OCI-LY1 (cell line): ENCODE results near the gene GFER.
"Not testable (repeated sequence)": the region's sequence is repeated elsewhere in the genome, so short reads cannot be mapped to it uniquely, and the experiment has no call there.

Experiments used
- H2AFZ ChIP-seq: fragments of 200-600 bp; sonication (generic), shearing (Covaris generic); 2 replicates; pipeline ENCODE4 v1.6.0; 2014; ENCODE audit warnings: antibody characterized with exemption, mild to moderate bottlenecking, low read length
- H3F3A ChIP-seq: fragments of 200-600 bp; sonication (generic), shearing (Covaris generic); 2 replicates; pipeline ENCODE4 v1.6.0; 2014; ENCODE audit warnings: mild to moderate bottlenecking, antibody characterized with exemption, low read length, moderate library complexity; ENCODE audit not compliant: insufficient read depth
- H3K27ac ChIP-seq: fragments of 200-600 bp; sonication (generic); 2 replicates; pipeline ENCODE4 v1.5.1; 2014; ENCODE audit warnings: low read length, mixed run types, mild to moderate bottlenecking, low read depth; ENCODE audit not compliant: poor library complexity, severe bottlenecking
- H3K27me3 ChIP-seq: fragments of 200-600 bp; sonication (generic); 2 replicates; pipeline ENCODE4 v1.6.0; 2014; ENCODE audit warnings: antibody characterized with exemption, mild to moderate bottlenecking, low read length, moderate library complexity; ENCODE audit not compliant: insufficient read depth
- H3K36me3 ChIP-seq: fragments of 200-600 bp; sonication (generic); 2 replicates; pipeline ENCODE4 v1.6.1; 2014; ENCODE audit warnings: mild to moderate bottlenecking, antibody characterized with exemption, low read length, moderate library complexity, mixed read lengths; ENCODE audit not compliant: insufficient read depth
- H3K4me1 ChIP-seq: fragments of 200-600 bp; sonication (generic); 2 replicates; pipeline ENCODE4 v1.5.1; 2014; ENCODE audit warnings: mild to moderate bottlenecking, low read length, moderate library complexity; ENCODE audit not compliant: insufficient read depth, severe bottlenecking
- H3K4me2 ChIP-seq: fragments of 200-600 bp; sonication (generic), shearing (Covaris generic); 2 replicates; pipeline ENCODE4 v1.6.1; 2014; ENCODE audit warnings: low read length
- H3K4me3 ChIP-seq: fragments of 200-600 bp; sonication (generic); 2 replicates; pipeline ENCODE4 v1.5.1; 2014; ENCODE audit warnings: low read length, low read depth, mild to moderate bottlenecking, mixed read lengths; ENCODE audit not compliant: poor library complexity, severe bottlenecking
- H3K79me2 ChIP-seq: fragments of 200-600 bp; shearing (Covaris generic); 2 replicates; pipeline ENCODE4 v1.6.1; 2016; ENCODE audit warnings: mixed run types, low read length, mixed read lengths; ENCODE audit not compliant: insufficient read depth
- H3K9ac ChIP-seq: fragments of 200-600 bp; sonication (generic), shearing (Covaris generic); 2 replicates; pipeline ENCODE4 v1.6.1; 2014; ENCODE audit warnings: mild to moderate bottlenecking, low read length, mixed read lengths
- H3K9me2 ChIP-seq: fragments of 200-600 bp; sonication (generic), shearing (Covaris generic); 2 replicates; pipeline ENCODE4 v1.6.1; 2014; ENCODE audit warnings: low read depth, mild to moderate bottlenecking, low read length, mixed read lengths
- H3K9me3 ChIP-seq: fragments of 200-600 bp; shearing (Covaris generic); 2 replicates; pipeline ENCODE4 v1.6.1; 2014; ENCODE audit warnings: low read length, mixed read lengths
- H4K20me1 ChIP-seq: fragments of 200-600 bp; sonication (generic), shearing (Covaris generic); 2 replicates; pipeline ENCODE4 v1.6.0; 2016; ENCODE audit warnings: mild to moderate bottlenecking, low read length; ENCODE audit not compliant: insufficient read depth
- EZH2 ChIP-seq: fragments of 200-600 bp; sonication (generic), shearing (Covaris generic); IDR thresholded peaks from 2 replicates; pipeline ENCODE4 v1.8.0; 2017; ENCODE audit warnings: borderline replicate concordance, mixed run types, mild to moderate bottlenecking, antibody characterized with exemption, low read length, moderate library complexity, mixed read lengths
- TF ChIP-seq, protein P1 (sequence below): fragments of 200-600 bp; sonication (generic), shearing (Covaris generic); IDR thresholded peaks from 2 replicates; pipeline ENCODE4 v1.5.1; 2017; ENCODE audit warnings: mild to moderate bottlenecking, antibody characterized with exemption, low read length, moderate library complexity, mixed read lengths

The GFER gene

DNA sequence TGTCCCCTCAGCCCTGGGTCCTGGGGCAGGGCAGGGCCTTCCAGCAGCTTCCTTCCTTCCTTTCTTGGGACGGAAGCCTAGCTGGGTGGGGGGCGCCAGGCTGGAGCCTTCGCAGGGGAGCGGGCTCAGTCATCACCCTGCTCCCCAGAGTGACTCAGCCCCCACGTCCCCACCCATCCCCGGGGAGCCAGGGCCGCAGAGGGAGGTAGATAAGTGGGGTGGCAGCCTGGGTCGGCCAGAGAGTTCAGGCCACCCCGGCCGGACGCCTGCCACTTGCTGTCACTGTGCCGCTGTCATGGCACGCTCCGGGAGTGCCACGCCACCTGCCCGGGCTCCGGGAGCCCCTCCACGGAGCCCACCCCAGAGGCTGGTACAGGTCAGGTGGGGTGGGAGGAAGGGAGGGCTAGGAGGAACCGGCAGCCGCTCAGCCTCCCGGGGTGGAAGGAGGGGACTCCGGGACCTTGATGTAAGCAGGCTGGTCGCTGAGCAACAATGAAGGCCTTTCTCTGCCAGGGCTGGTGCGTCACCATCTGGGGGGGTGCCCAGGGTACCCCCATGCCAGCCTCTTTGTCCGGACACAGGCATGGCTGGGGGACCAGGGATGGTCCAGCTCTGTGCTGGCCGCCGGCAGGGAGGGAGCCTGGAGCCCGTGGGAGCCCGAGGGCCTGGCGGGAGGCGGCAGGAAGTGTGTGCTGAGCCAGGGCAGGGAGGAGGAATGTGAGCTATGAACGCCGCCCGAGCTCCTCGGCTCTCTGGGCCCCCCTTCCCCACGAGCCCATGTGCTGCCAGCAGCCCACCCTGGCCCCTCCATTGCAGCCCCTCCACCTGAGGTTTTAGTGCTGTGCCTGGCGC is 49.3 kb downstream of the GFER start:
- no peak overlapping the region for H3K4me3 ChIP-seq
- no peak overlapping the region for H3K4me2 ChIP-seq
- no peak overlapping the region for H3K27ac ChIP-seq

DNA sequence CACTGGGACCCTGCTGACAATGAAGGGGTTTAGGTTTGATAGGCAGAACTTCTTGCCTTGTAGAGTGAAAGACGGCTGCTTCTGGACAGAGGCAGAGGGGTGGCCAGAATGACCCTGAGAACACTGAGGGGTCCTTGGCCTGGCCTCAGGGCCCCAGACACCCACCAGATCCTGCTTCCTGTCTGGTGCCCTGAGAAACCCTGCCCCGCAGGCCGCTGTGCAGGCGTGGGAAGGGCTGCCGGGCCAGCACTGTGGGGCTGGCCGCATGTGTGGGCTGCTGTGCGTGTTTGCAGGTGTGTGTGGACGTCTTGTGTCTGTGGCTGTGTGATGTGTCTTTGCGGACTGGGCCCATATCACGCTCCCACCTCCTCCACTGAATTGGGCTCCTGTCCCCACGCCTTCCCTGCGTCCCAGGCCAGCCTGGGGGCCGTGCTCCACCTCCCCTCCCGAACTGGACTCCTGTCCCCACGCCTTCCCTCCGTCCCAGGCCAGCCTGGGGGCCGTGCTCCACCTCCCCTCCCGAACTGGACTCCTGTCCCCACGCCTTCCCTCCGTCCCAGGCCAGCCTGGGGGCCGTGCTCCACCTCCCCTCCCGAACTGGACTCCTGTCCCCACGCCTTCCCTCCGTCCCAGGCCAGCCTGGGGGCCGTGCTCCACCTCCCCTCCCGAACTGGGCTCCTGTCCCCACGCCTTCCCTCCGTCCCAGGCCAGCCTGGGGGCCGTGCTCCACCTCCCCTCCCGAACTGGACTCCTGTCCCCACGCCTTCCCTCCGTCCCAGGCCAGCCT is 50.1 kb downstream of the GFER start:
- not testable (repeated sequence) for H3K36me3 ChIP-seq, H3K9ac ChIP-seq, H3K9me3 ChIP-seq, H3K4me2 ChIP-seq, H2AFZ ChIP-seq, H4K20me1 ChIP-seq, H3K4me3 ChIP-seq, H3K79me2 ChIP-seq, H3F3A ChIP-seq, H3K9me2 ChIP-seq, H3K4me1 ChIP-seq, H3K27ac ChIP-seq
- H3K27me3 ChIP-seq: peaks cover 23% of the 10 kb centered on the region

More for the DNA sequence above, 49.3 kb downstream of the GFER start:
- Histone ChIP-seq H3K9ac (no peak overlapping the region), H4K20me1 (no peaks in the 10 kb centered on the region), H3K9me2 (no peaks in the 10 kb centered on the region), H3K36me3 (no peaks in the 10 kb centered on the region), H3F3A (no peaks in the 10 kb centered on the region), H3K27me3 (peaks cover 25% of the 10 kb centered on the region), H3K9me3 (no peaks in the 10 kb centered on the region), H3K4me1 (no peaks in the 10 kb centered on the region), H2AFZ (no peak overlapping the region), H3K79me2 (no peaks in the 10 kb centered on the region)
- TF ChIP-seq, protein P1, sequence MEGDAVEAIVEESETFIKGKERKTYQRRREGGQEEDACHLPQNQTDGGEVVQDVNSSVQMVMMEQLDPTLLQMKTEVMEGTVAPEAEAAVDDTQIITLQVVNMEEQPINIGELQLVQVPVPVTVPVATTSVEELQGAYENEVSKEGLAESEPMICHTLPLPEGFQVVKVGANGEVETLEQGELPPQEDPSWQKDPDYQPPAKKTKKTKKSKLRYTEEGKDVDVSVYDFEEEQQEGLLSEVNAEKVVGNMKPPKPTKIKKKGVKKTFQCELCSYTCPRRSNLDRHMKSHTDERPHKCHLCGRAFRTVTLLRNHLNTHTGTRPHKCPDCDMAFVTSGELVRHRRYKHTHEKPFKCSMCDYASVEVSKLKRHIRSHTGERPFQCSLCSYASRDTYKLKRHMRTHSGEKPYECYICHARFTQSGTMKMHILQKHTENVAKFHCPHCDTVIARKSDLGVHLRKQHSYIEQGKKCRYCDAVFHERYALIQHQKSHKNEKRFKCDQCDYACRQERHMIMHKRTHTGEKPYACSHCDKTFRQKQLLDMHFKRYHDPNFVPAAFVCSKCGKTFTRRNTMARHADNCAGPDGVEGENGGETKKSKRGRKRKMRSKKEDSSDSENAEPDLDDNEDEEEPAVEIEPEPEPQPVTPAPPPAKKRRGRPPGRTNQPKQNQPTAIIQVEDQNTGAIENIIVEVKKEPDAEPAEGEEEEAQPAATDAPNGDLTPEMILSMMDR: no peak
- TF ChIP-seq EZH2: no peak

DNA sequence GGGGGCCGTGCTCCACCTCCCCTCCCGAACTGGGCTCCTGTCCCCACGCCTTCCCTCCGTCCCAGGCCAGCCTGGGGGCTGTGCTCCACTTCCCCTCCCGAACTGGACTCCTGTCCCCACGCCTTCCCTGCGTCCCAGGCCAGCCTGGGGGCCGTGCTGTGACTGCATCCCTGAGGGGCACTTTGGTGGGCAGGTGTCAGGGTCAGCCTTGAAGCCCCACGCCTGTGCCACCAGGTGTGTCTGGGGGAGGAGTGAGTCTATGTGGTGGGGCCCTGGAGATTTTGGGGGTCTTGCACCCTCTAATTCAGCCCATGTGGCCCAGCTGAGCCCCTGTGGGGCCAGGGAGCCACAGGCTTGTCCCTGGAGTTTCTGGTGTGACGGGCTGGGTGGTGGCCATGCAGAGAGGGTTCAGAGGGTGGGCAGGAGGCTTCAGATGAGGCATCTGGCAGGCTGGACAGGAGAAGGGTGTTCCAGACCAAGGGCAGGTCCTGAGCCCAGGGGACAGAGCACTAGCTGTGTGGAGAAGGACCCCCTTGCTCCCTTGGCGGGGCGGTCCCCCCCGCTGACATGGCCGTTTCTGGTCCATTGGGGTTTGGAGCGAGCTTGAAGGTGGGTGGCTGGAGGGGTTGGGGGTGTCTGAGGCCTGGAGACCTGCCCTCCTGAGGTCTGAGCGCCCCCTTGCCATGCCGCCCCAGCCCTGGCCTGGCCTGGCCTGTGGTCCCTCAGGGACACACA is 50.9 kb downstream of the GFER start:
- H3K36me3 ChIP-seq: no peaks in the 10 kb centered on the region
- no peaks in the 10 kb centered on the region for H3K9me2 ChIP-seq
- peaks cover 22% of the 10 kb centered on the region for H3K27me3 ChIP-seq
- no peak overlapping the region for H2AFZ ChIP-seq
- H3K4me2 ChIP-seq: no peak overlapping the region
- H3K9ac ChIP-seq: no peak overlapping the region
- H3K9me3 ChIP-seq: no peaks in the 10 kb centered on the region
- no peaks in the 10 kb centered on the region for H4K20me1 ChIP-seq
- no peaks in the 10 kb centered on the region for H3K79me2 ChIP-seq
- H3F3A ChIP-seq: no peaks in the 10 kb centered on the region
- H3K4me1 ChIP-seq: no peaks in the 10 kb centered on the region
- H3K27ac ChIP-seq: no peak overlapping the region
- TF ChIP-seq EZH2: no peak
- TF ChIP-seq, protein P1: no peak
- H3K4me3 ChIP-seq: no peak overlapping the region
